ENCODE measurements around the gene PPP2R5C. TPM values are rescaled to one million over a fixed set of nuclear protein-coding genes. Genes with fewer than 3 reads are reported as not detected.

Gene PPP2R5C
- total and polyA plus RNA-seq, 9 of the 15 experiments (the other 6 are each of a cell fraction or from before 2014, with no cell fraction given): 284 to 617 (median 395) TPM

DNA sequence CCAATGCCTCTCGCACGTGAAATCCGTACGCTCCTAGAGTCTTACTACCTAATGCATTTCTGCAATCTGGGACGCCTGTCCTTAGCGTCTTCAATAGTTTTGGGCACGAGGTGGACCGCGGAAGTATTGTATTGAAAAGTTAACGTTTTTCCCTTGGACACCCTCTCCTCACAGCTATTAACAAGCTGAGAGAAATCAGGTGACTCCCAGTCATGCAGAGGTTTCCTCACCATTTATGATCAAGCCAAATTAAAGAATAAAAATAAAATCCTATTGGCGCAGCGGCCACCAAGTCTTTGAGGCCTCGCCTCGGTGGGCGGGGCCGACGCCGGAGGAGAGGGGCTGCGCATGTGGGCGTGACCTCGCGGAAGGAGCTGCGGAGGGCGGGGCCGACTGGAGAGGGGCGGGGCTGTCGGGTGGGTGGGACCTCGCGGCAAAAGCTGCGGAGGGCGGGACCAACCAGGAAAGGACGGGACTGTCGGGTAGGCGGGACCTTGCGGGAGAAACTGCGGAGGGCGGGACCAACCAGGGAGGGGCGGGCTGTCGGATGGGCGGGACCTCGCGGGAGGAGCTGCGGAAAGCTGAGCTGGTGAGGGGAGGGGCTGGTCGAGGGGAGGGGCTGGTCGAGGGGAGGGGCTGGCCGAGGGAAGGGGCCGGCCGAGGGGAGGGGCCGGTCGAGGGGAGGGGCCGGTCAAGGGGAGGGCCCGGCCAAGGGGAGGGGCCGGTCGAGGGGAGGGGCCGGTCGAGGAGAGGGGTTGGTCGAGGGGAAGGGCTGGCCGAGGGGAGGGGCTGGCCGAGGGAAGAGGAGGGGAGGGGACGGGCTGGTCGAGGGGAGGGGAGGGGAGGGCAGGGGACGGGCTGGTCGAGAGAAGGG lies 1.1 kb upstream of the PPP2R5C start:
- H3K27ac ChIP-seq (ENCODE audit: extremely low read depth, low read depth, low read length): peak overlapping the region; percentile 79
- peak; percentile 19; the same call in 1 of the 2 replicates for TF ChIP-seq PHF8 (IDR thresholded peaks at IDR 0.05; ENCODE audit: borderline replicate concordance, low read length)
- TF ChIP-seq HOXB6 (CRISPR knock-in tag; IDR thresholded peaks at IDR 0.05; ENCODE audit: borderline replicate concordance): no peak
- TF ChIP-seq KLF13 (tag; IDR thresholded peaks at IDR 0.05; ENCODE audit: borderline replicate concordance, low read depth): 0 out of 2 replicates have a peak, but pooled peaks have one; percentile 42
- TF ChIP-seq, protein P1, sequence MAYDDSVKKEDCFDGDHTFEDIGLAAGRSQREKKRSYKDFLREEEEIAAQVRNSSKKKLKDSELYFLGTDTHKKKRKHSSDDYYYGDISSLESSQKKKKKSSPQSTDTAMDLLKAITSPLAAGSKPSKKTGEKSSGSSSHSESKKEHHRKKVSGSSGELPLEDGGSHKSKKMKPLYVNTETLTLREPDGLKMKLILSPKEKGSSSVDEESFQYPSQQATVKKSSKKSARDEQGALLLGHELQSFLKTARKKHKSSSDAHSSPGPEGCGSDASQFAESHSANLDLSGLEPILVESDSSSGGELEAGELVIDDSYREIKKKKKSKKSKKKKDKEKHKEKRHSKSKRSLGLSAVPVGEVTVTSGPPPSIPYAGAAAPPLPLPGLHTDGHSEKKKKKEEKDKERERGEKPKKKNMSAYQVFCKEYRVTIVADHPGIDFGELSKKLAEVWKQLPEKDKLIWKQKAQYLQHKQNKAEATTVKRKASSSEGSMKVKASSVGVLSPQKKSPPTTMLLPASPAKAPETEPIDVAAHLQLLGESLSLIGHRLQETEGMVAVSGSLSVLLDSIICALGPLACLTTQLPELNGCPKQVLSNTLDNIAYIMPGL (CRISPR knock-in tag; IDR thresholded peaks at IDR 0.05): no peak
- TF ChIP-seq, protein P2, sequence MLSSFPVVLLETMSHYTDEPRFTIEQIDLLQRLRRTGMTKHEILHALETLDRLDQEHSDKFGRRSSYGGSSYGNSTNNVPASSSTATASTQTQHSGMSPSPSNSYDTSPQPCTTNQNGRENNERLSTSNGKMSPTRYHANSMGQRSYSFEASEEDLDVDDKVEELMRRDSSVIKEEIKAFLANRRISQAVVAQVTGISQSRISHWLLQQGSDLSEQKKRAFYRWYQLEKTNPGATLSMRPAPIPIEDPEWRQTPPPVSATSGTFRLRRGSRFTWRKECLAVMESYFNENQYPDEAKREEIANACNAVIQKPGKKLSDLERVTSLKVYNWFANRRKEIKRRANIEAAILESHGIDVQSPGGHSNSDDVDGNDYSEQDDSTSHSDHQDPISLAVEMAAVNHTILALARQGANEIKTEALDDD (IDR thresholded peaks at IDR 0.05): no peak
- no peak for TF ChIP-seq GTF2E2 (tag; IDR thresholded peaks at IDR 0.05)
- peak; percentile 58; the same call in 1 of the 2 replicates for TF ChIP-seq BRD4 (IDR thresholded peaks at IDR 0.05)
- peak; percentile 42; the same call in 1 of the 2 replicates for TF ChIP-seq SMAD4 (CRISPR knock-in tag; conservative IDR thresholded peaks at IDR 0.05)
- peak in 1 of 2 experiments; percentile 37; a peak in 1 of 4 replicates for TF ChIP-seq RCOR1 (IDR thresholded peaks at IDR 0.05; ENCODE audit: borderline replicate concordance in 1 of 2, low read depth in 2 of 2, low read length in 2 of 2)
- TF ChIP-seq NR4A1 (CRISPR knock-in tag; IDR thresholded peaks at IDR 0.05): no peak
- 0 out of 2 replicates have a peak, but pooled peaks have one; percentile 70 for TF ChIP-seq NR4A1 (tag; IDR thresholded peaks at IDR 0.05)
- peak; percentile 78 for TF ChIP-seq HDAC2 (IDR thresholded peaks at IDR 0.05)
- TF ChIP-seq HIVEP1 (CRISPR knock-in tag; IDR thresholded peaks at IDR 0.05): no peak
- peak; percentile 99 for TF ChIP-seq L3MBTL2 (IDR thresholded peaks at IDR 0.05)
- peak; percentile 69; the same call in 1 of the 2 replicates for TF ChIP-seq MECOM (CRISPR knock-in tag; IDR thresholded peaks at IDR 0.05)
- TF ChIP-seq CXXC5 (CRISPR knock-in tag; IDR thresholded peaks at IDR 0.05): peak; percentile 57
- TF ChIP-seq ATF7 (IDR thresholded peaks at IDR 0.05): peak; percentile 30; the same call in 1 of the 2 replicates
- TF ChIP-seq, protein P3, sequence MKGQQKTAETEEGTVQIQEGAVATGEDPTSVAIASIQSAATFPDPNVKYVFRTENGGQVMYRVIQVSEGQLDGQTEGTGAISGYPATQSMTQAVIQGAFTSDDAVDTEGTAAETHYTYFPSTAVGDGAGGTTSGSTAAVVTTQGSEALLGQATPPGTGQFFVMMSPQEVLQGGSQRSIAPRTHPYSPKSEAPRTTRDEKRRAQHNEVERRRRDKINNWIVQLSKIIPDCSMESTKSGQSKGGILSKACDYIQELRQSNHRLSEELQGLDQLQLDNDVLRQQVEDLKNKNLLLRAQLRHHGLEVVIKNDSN (CRISPR knock-in tag; IDR thresholded peaks at IDR 0.05): 0 out of 2 replicates have a peak, but pooled peaks have one; percentile 25

More for the DNA sequence above, 1.1 kb upstream of the PPP2R5C start:
- H2AFZ ChIP-seq (ENCODE audit: low read depth, low read length): peak overlapping the region; percentile 87
- DNase-seq (ENCODE audit: extremely low read depth in 1 of 4, low spot score in 3 of 4) (peak; percentile 91 to 92 (median 92)), FAIRE-seq (peak; percentile 86), ATAC-seq (peak; percentile 81)
- ChIA-PET CTCF (ENCODE audit: low intra/inter-chr PET ratio) (no interaction called here), POLR2A (interaction anchor here (0.6 to 1.7 kb wide), 4 partner anchors 13 to 326 kb away, joined by 3 to 11 read pairs (median 4); partner anchors contain the start of gene HSP90AA1)
- H3K9me3 ChIP-seq (replicated peaks; ENCODE audit: control insufficient read depth, insufficient read depth, low read depth, low read length): 0 out of 2 replicates have a peak, but pooled peaks cover 2% of the 10 kb centered on the region
- H4K20me1 ChIP-seq (replicated peaks; ENCODE audit: control insufficient read depth, insufficient read depth, low read length): peaks cover 5% of the 10 kb centered on the region
- peak overlapping the region; percentile 72 for H3K4me3 ChIP-seq
- intact Hi-C loops (cut with micrococcal nuclease) (loop anchor here (1.0 to 5.0 kb wide), 2 partner anchors 47 to 187 kb away; no protein-coding TSS in a partner anchor), in situ Hi-C loops (cut with MboI) (no loop called here)
- no TSS peak for BruUV-seq (replicated peaks)
- H3K4me2 ChIP-seq (ENCODE audit: insufficient read depth, low read length): peak overlapping the region; percentile 78
- peak overlapping the region; percentile 51 to 72; a peak in 3 of 4 replicates for H3K9ac ChIP-seq (ENCODE audit: insufficient read depth in 1 of 2, low read depth in 2 of 2, low read length in 2 of 2)
- H3K79me2 ChIP-seq (ENCODE audit: control insufficient read depth, insufficient read depth, low read length): peaks cover 40% of the 10 kb centered on the region
- peaks cover 27% of the 10 kb centered on the region for H3K36me3 ChIP-seq (ENCODE audit: control insufficient read depth, insufficient read depth, low read length)
- WGBS (ENCODE audit: insufficient coverage, low coverage, missing lambda C conversion rate): 18% methylated on average over 13 of the region's 63 CpGs
- peaks cover 15 to 25% of the 10 kb centered on the region in 2 experiments for H3K4me1 ChIP-seq (replicated peaks in 1 of 2; ENCODE audit: control insufficient read depth in 2 of 2, insufficient read depth in 2 of 2, low read length in 2 of 2)
- H3K27me3 ChIP-seq (ENCODE audit: control insufficient read depth in 2 of 2, insufficient read depth in 2 of 2, low read length in 2 of 2): no peaks in the 10 kb centered on the region
- no peaks in the 10 kb centered on the region for H3K9me1 ChIP-seq (ENCODE audit: control insufficient read depth, insufficient read depth, low read length)
